ENCODE measurements around the gene KCNN3.

KCNN3 gene

GRCh38 chr1:154860156-154860870, 9.8 kb downstream of the KCNN3 start:
- TF ChIP-seq CTCF (IDR thresholded peaks at IDR 0.05; ENCODE audit: low read depth, low read length) (no peak), MAX (IDR thresholded peaks at IDR 0.05; ENCODE audit: low read depth, low read length) (peak; percentile 34; the same call in 1 of the 2 replicates), MYC (IDR thresholded peaks at IDR 0.05; ENCODE audit: low read depth, low read length) (no peak), POLR2A (IDR thresholded peaks at IDR 0.05; ENCODE audit: extremely low read depth, insufficient read length) (no peak)
- DNase-seq (ENCODE audit: low read depth), result peak; percentile 62
- H3K4me3 ChIP-seq (ENCODE audit: low read depth, low read length), result no peak overlapping the region

GRCh38 chr1:154859786-154860155, 10.3 kb downstream of the KCNN3 start:
- H3K4me3 ChIP-seq (ENCODE audit: low read depth, low read length), result no peak overlapping the region
- TF ChIP-seq POLR2A (IDR thresholded peaks at IDR 0.05; ENCODE audit: extremely low read depth, insufficient read length), result no peak
- no peak for TF ChIP-seq MAX (IDR thresholded peaks at IDR 0.05; ENCODE audit: low read depth, low read length)
- no peak for TF ChIP-seq CTCF (IDR thresholded peaks at IDR 0.05; ENCODE audit: low read depth, low read length)
- no peak for TF ChIP-seq MYC (IDR thresholded peaks at IDR 0.05; ENCODE audit: low read depth, low read length)
- no peak for DNase-seq (ENCODE audit: low read depth)

GRCh38 chr1:154859151-154859785, 10.8 kb downstream of the KCNN3 start:
- TF ChIP-seq POLR2A (IDR thresholded peaks at IDR 0.05; ENCODE audit: extremely low read depth, insufficient read length) (no peak), MYC (IDR thresholded peaks at IDR 0.05; ENCODE audit: low read depth, low read length) (no peak)
- DNase-seq (ENCODE audit: low read depth), result no peak
- no peak overlapping the region for H3K4me3 ChIP-seq (ENCODE audit: low read depth, low read length)

GRCh38 chr1:154857441-154858215, 12.5 kb downstream of the KCNN3 start:
- DNase-seq (ENCODE audit: low read depth), result no peak
- H3K4me3 ChIP-seq (ENCODE audit: low read depth, low read length), result no peak overlapping the region
- TF ChIP-seq CTCF (IDR thresholded peaks at IDR 0.05; ENCODE audit: low read depth, low read length), result no peak

DNA sequence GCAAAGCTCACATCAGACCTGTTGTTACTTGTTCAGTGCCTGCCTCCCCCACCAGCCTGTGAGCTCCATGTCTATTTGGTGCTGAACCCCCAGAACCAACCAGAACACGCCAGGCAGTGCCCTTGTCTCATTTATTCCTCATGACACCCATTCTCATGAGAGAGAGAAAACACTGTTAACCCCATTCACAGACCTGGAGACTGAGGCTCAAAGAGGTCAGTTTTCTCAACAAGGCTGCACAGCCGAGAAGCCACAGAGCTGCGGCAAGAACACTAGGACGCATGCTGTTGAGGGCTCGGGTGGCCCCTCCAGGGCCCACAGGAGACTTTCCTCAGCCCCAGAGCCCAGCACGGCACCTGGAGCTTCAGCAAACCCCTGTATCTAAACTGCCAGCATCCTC, 13.1 kb downstream of the KCNN3 start:
- no peak overlapping the region for H3K4me3 ChIP-seq (ENCODE audit: low read depth, low read length)
- TF ChIP-seq CTCF (IDR thresholded peaks at IDR 0.05; ENCODE audit: low read depth, low read length), result no peak
- TF ChIP-seq POLR2A (IDR thresholded peaks at IDR 0.05; ENCODE audit: extremely low read depth, insufficient read length), result no peak
- no peak for TF ChIP-seq MAX (IDR thresholded peaks at IDR 0.05; ENCODE audit: low read depth, low read length)
- no peak for TF ChIP-seq MYC (IDR thresholded peaks at IDR 0.05; ENCODE audit: low read depth, low read length)
- no peak for DNase-seq (ENCODE audit: low read depth)

DNA sequence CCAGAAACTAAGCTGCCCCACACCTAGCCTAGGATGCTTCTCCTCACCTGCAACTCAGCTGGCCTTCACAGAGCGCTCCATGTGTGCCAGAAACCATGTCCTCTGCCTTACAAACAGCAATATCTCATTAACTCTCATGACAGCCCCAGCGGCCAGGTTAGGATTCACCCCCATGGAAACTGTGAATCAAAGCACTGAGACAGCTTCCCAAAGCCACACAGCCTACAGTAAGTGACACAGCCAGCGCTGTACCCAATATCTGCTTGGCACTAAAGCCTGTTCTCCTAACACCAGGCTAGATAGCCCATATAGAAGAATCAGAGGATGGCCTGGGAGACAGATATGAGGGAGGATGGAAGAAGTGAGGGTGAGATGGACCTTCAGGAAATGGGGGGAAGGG, 13.5 kb downstream of the KCNN3 start:
- H3K4me3 ChIP-seq (ENCODE audit: low read depth, low read length), result no peak overlapping the region
- TF ChIP-seq MYC (IDR thresholded peaks at IDR 0.05; ENCODE audit: low read depth, low read length), result no peak
- no peak for TF ChIP-seq POLR2A (IDR thresholded peaks at IDR 0.05; ENCODE audit: extremely low read depth, insufficient read length)
- no peak for TF ChIP-seq MAX (IDR thresholded peaks at IDR 0.05; ENCODE audit: low read depth, low read length)
- TF ChIP-seq CTCF (IDR thresholded peaks at IDR 0.05; ENCODE audit: low read depth, low read length), result no peak
- no peak for DNase-seq (ENCODE audit: low read depth)
